MG63 (cell line): ENCODE measurements around the gene KIF6. TPM values are rescaled to one million over a fixed set of nuclear protein-coding genes. Genes with fewer than 3 reads are reported as not detected.

Experiments used
- DNase-seq: peaks from one replicate; pipeline ENCODE4 v3.0.0-alpha.2; 2020
- H3K27me3 ChIP-seq: fragments of 250-450 bp; sonication (Bioruptor Pico); 2 replicates; pipeline ENCODE4 v1.5.1; 2020; ENCODE audit warnings: mild to moderate bottlenecking, moderate library complexity
- H3K36me3 ChIP-seq: fragments of 250-450 bp; sonication (Bioruptor Pico); 2 replicates; pipeline ENCODE4 v1.5.1; 2020; ENCODE audit warnings: mild to moderate bottlenecking, moderate library complexity
- H3K4me3 ChIP-seq: fragments of 250-450 bp; sonication (Bioruptor Pico); 2 replicates; pipeline ENCODE4 v1.5.1; 2020; ENCODE audit warnings: mild to moderate bottlenecking, moderate library complexity
- H3K9me3 ChIP-seq: fragments of 250-450 bp; sonication (Bioruptor Pico); 2 replicates; pipeline ENCODE4 v1.5.1; 2020; ENCODE audit warnings: mild to moderate bottlenecking, moderate library complexity
- total RNA-seq: library from RNA; depleted of rRNA; stranded (reverse); fragments of >200 nt; shearing (Covaris generic); gene quantifications from 2 replicates; pipeline ENCODE4 v1.2.3, GENCODE V29; 2014; ENCODE audit warnings: low replicate concordance

Gene KIF6
- total RNA-seq, 1 experiment from 2014 or later: not detected

- Histone ChIP-seq H3K27me3 (no peaks in the 10 kb centered on the region), H3K9me3 (no peaks in the 10 kb centered on the region), H3K4me3 (no peak overlapping the region), H3K36me3 (no peaks in the 10 kb centered on the region)
- no peak for DNase-seq
Observed at GRCh38 chr6:39419607-39420006, 305.6 kb downstream of the KIF6 start.

- Histone ChIP-seq H3K4me3 (no peak overlapping the region), H3K9me3 (no peaks in the 10 kb centered on the region), H3K27me3 (no peaks in the 10 kb centered on the region), H3K36me3 (no peaks in the 10 kb centered on the region)
- DNase-seq: no peak
Observed at GRCh38 chr6:39417440-39417839, 307.8 kb downstream of the KIF6 start.

- no peaks in the 10 kb centered on the region for H3K9me3 ChIP-seq
- peak; percentile 79 for DNase-seq
- H3K27me3 ChIP-seq: no peaks in the 10 kb centered on the region
- no peak overlapping the region for H3K4me3 ChIP-seq
- no peaks in the 10 kb centered on the region for H3K36me3 ChIP-seq
Observed at GRCh38 chr6:39416728-39417127, 308.5 kb downstream of the KIF6 start.

- Histone ChIP-seq H3K27me3 (no peaks in the 10 kb centered on the region), H3K36me3 (no peaks in the 10 kb centered on the region), H3K4me3 (no peak overlapping the region), H3K9me3 (no peaks in the 10 kb centered on the region)
- DNase-seq: no peak
Observed at GRCh38 chr6:39416026-39416425, 309.2 kb downstream of the KIF6 start.

- Histone ChIP-seq H3K36me3 (no peaks in the 10 kb centered on the region), H3K9me3 (no peaks in the 10 kb centered on the region), H3K27me3 (no peaks in the 10 kb centered on the region), H3K4me3 (no peak overlapping the region)
- DNase-seq: no peak
Observed at GRCh38 chr6:39415482-39415881, 309.7 kb downstream of the KIF6 start.

- H3K36me3 ChIP-seq: no peaks in the 10 kb centered on the region
- no peak overlapping the region for H3K4me3 ChIP-seq
- H3K9me3 ChIP-seq: no peaks in the 10 kb centered on the region
- peak; percentile 27 for DNase-seq
- no peaks in the 10 kb centered on the region for H3K27me3 ChIP-seq
Observed at GRCh38 chr6:39411465-39411864, 313.7 kb downstream of the KIF6 start.

- H3K9me3 ChIP-seq: no peaks in the 10 kb centered on the region
- DNase-seq: no peak
- no peaks in the 10 kb centered on the region for H3K27me3 ChIP-seq
Observed at GRCh38 chr6:39411001-39411400, 314.2 kb downstream of the KIF6 start.

GRCh38 chr6:39409889-39410288, 315.3 kb downstream of the KIF6 start:
- Histone ChIP-seq H3K36me3 (no peaks in the 10 kb centered on the region), H3K9me3 (no peaks in the 10 kb centered on the region), H3K27me3 (no peaks in the 10 kb centered on the region), H3K4me3 (no peak overlapping the region)
- DNase-seq: no peak

More at GRCh38 chr6:39411001-39411400, 314.2 kb downstream of the KIF6 start:
- Histone ChIP-seq H3K4me3 (no peak overlapping the region), H3K36me3 (no peaks in the 10 kb centered on the region)

- DNase-seq: no peak
- Histone ChIP-seq H3K27me3 (no peaks in the 10 kb centered on the region), H3K9me3 (no peaks in the 10 kb centered on the region), H3K4me3 (no peak overlapping the region), H3K36me3 (no peaks in the 10 kb centered on the region)
Observed at GRCh38 chr6:39407446-39407993, 317.7 kb downstream of the KIF6 start.

- H3K9me3 ChIP-seq: no peaks in the 10 kb centered on the region
- H3K4me3 ChIP-seq: no peak overlapping the region
- no peaks in the 10 kb centered on the region for H3K36me3 ChIP-seq
- no peak for DNase-seq
- H3K27me3 ChIP-seq: no peaks in the 10 kb centered on the region
Observed at GRCh38 chr6:39404312-39404711, 320.9 kb downstream of the KIF6 start.

GRCh38 chr6:39403304-39403703, 321.9 kb downstream of the KIF6 start:
- H3K4me3 ChIP-seq: no peak overlapping the region
- no peaks in the 10 kb centered on the region for H3K9me3 ChIP-seq
- no peak for DNase-seq
- H3K36me3 ChIP-seq: no peaks in the 10 kb centered on the region
- H3K27me3 ChIP-seq: no peaks in the 10 kb centered on the region

GRCh38 chr6:39402239-39402751, 322.9 kb downstream of the KIF6 start:
- DNase-seq: no peak
- no peaks in the 10 kb centered on the region for H3K9me3 ChIP-seq
- H3K36me3 ChIP-seq: no peaks in the 10 kb centered on the region
- H3K27me3 ChIP-seq: no peaks in the 10 kb centered on the region
- H3K4me3 ChIP-seq: no peak overlapping the region

GRCh38 chr6:39401376-39401775, 323.8 kb downstream of the KIF6 start:
- no peak overlapping the region for H3K4me3 ChIP-seq
- H3K27me3 ChIP-seq: no peaks in the 10 kb centered on the region
- DNase-seq: no peak
- no peaks in the 10 kb centered on the region for H3K36me3 ChIP-seq
- H3K9me3 ChIP-seq: no peaks in the 10 kb centered on the region

GRCh38 chr6:39400026-39400425, 325.2 kb downstream of the KIF6 start:
- no peak for DNase-seq
- Histone ChIP-seq H3K4me3 (no peak overlapping the region), H3K27me3 (no peaks in the 10 kb centered on the region), H3K9me3 (no peaks in the 10 kb centered on the region), H3K36me3 (no peaks in the 10 kb centered on the region)

- Histone ChIP-seq H3K36me3 (no peaks in the 10 kb centered on the region), H3K4me3 (no peak overlapping the region), H3K27me3 (no peaks in the 10 kb centered on the region), H3K9me3 (no peaks in the 10 kb centered on the region)
- DNase-seq: no peak
Observed at GRCh38 chr6:39396854-39397253, 328.4 kb downstream of the KIF6 start.

GRCh38 chr6:39393075-39393474, 332.1 kb downstream of the KIF6 start:
- H3K36me3 ChIP-seq: no peaks in the 10 kb centered on the region
- H3K4me3 ChIP-seq: no peak overlapping the region
- no peaks in the 10 kb centered on the region for H3K27me3 ChIP-seq
- H3K9me3 ChIP-seq: no peaks in the 10 kb centered on the region
- DNase-seq: no peak

GRCh38 chr6:39391182-39391581, 334.0 kb downstream of the KIF6 start:
- Histone ChIP-seq H3K27me3 (no peaks in the 10 kb centered on the region), H3K4me3 (no peak overlapping the region), H3K36me3 (no peaks in the 10 kb centered on the region), H3K9me3 (no peaks in the 10 kb centered on the region)
- DNase-seq: no peak

GRCh38 chr6:39389484-39389767, 335.8 kb downstream of the KIF6 start:
- Histone ChIP-seq H3K4me3 (no peak overlapping the region), H3K9me3 (no peaks in the 10 kb centered on the region), H3K27me3 (no peaks in the 10 kb centered on the region), H3K36me3 (no peaks in the 10 kb centered on the region)
- no peak for DNase-seq
